ENCODE measurements around the gene CBX5. TPM values are rescaled to one million over a fixed set of nuclear protein-coding genes. Genes with fewer than 3 reads are reported as not detected.

The CBX5 gene
- total RNA-seq, 1 donor from 2014 or later = 288 TPM

GRCh38 chr12:54207539-54208294 is 72.2 kb downstream of the CBX5 start:
- H3K27me3 ChIP-seq = peaks cover 99% of the 10 kb centered on the region
- H4K20me1 ChIP-seq (ENCODE audit: low read depth) = no peaks in the 10 kb centered on the region
- no peak overlapping the region for H3K27ac Mint-ChIP-seq
- H3K9me3 Mint-ChIP-seq = no peaks in the 10 kb centered on the region
- no peaks in the 10 kb centered on the region for H3K4me1 ChIP-seq
- H3K27ac ChIP-seq = no peak overlapping the region
- H3K27me3 Mint-ChIP-seq (ENCODE audit: insufficient read depth, low read depth) = peaks cover 38% of the 10 kb centered on the region
- H3K4me1 Mint-ChIP-seq = peaks cover 19% of the 10 kb centered on the region
- H3K9ac ChIP-seq = no peak overlapping the region
- TF ChIP-seq EZH2 (IDR thresholded peaks at IDR 0.05) = peak; percentile 70
- peak; percentile 20 for TF ChIP-seq EZH2phosphoT487 (IDR thresholded peaks at IDR 0.05)
- TF ChIP-seq CTCF (IDR thresholded peaks at IDR 0.05) = peak; percentile 88
- H3F3A ChIP-seq (ENCODE audit: low read depth) = peaks cover 9% of the 10 kb centered on the region
- no peak overlapping the region for H3K4me3 ChIP-seq
- DNase-seq (ENCODE audit: low spot score) = peak; percentile 87
- H3K4me3 Mint-ChIP-seq = no peak overlapping the region
- H3K79me2 ChIP-seq (ENCODE audit: low read depth) = no peaks in the 10 kb centered on the region
- no peaks in the 10 kb centered on the region for H3K36me3 Mint-ChIP-seq
- no peak overlapping the region for H3K4me2 ChIP-seq
- no peaks in the 10 kb centered on the region for H3K9me3 ChIP-seq (ENCODE audit: low read depth)
- H2AFZ ChIP-seq (replicated peaks) = no peak overlapping the region
- no peaks in the 10 kb centered on the region for H3K36me3 ChIP-seq

- Mint-ChIP-seq H3K4me1 (peaks cover 19% of the 10 kb centered on the region), H3K36me3 (no peaks in the 10 kb centered on the region), H3K27ac (no peak overlapping the region), H3K9me3 (no peaks in the 10 kb centered on the region), H3K4me3 (no peak overlapping the region), H3K27me3 (ENCODE audit: insufficient read depth, low read depth) (peaks cover 45% of the 10 kb centered on the region)
- TF ChIP-seq CTCF (IDR thresholded peaks at IDR 0.05) (no peak), EZH2 (IDR thresholded peaks at IDR 0.05) (no peak), EZH2phosphoT487 (IDR thresholded peaks at IDR 0.05) (no peak)
- no peaks in the 10 kb centered on the region for H3K9me3 ChIP-seq (ENCODE audit: low read depth)
- H4K20me1 ChIP-seq (ENCODE audit: low read depth) = no peaks in the 10 kb centered on the region
- DNase-seq (ENCODE audit: low spot score) = no peak
- no peaks in the 10 kb centered on the region for H3K79me2 ChIP-seq (ENCODE audit: low read depth)
- no peak overlapping the region for H3K4me2 ChIP-seq
- H3K4me3 ChIP-seq = no peak overlapping the region
- H3K4me1 ChIP-seq = no peaks in the 10 kb centered on the region
- H3K9ac ChIP-seq = no peak overlapping the region
- H3F3A ChIP-seq (ENCODE audit: low read depth) = peaks cover 9% of the 10 kb centered on the region
- peaks cover 99% of the 10 kb centered on the region for H3K27me3 ChIP-seq
- H3K36me3 ChIP-seq = no peaks in the 10 kb centered on the region
- H2AFZ ChIP-seq (replicated peaks) = no peak overlapping the region
- no peak overlapping the region for H3K27ac ChIP-seq
Measured at GRCh38 chr12:54206791-54207190, 73.1 kb downstream of the CBX5 start.

DNA sequence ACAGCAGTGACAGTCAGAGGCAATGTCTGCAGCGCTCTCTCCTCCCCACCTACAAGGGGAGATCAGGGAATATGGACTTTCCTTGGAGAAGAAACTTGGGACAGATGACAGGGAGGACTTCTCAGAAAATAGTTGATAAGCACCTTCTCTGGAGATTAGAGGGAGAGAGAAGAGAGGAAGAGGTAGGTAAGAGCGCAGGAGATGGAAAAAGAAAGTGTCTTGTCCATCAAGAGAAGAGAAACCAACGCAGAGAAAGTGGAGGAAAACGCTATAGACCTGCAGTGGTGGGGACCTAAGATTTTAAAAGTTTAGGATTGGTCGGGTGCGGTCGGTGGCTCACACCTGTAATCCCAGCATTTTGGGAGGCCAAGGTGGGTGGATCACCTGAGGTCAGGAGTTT is 75.6 kb downstream of the CBX5 start:
- Histone ChIP-seq H3K4me3 (no peak overlapping the region), H2AFZ (replicated peaks) (no peak overlapping the region), H3K4me1 (no peaks in the 10 kb centered on the region), H3K27ac (no peak overlapping the region), H4K20me1 (ENCODE audit: low read depth) (peaks cover 2% of the 10 kb centered on the region), H3K79me2 (ENCODE audit: low read depth) (no peaks in the 10 kb centered on the region), H3K4me2 (no peak overlapping the region), H3K9me3 (ENCODE audit: low read depth) (no peaks in the 10 kb centered on the region), H3K9ac (no peak overlapping the region), H3K36me3 (no peaks in the 10 kb centered on the region), H3K27me3 (peaks cover 100% of the 10 kb centered on the region), H3F3A (ENCODE audit: low read depth) (peaks cover 9% of the 10 kb centered on the region)
- Mint-ChIP-seq H3K4me3 (no peak overlapping the region), H3K27ac (no peak overlapping the region), H3K36me3 (no peaks in the 10 kb centered on the region), H3K9me3 (no peaks in the 10 kb centered on the region), H3K4me1 (peaks cover 19% of the 10 kb centered on the region), H3K27me3 (ENCODE audit: insufficient read depth, low read depth) (peaks cover 54% of the 10 kb centered on the region)
- DNase-seq (ENCODE audit: low spot score) = no peak
- no peak for TF ChIP-seq CTCF (IDR thresholded peaks at IDR 0.05)
- TF ChIP-seq EZH2 (IDR thresholded peaks at IDR 0.05) = no peak
- no peak for TF ChIP-seq EZH2phosphoT487 (IDR thresholded peaks at IDR 0.05)

Data from neural progenitor cell (in vitro differentiated cells).